KOPT-K1 (cell line): ENCODE measurements around the gene OTUB1.
"Not testable (repeated sequence)": the region's sequence is repeated elsewhere in the genome, so short reads cannot be mapped to it uniquely, and the experiment has no call there.

ENCODE experiments used
- H3K27ac ChIP-seq: fragments of 200-600 bp; sonication (generic); 2 replicates; pipeline ENCODE4 v1.5.1; 2016; ENCODE audit warnings: antibody characterized with exemption, mild to moderate bottlenecking, low read depth, low read length; ENCODE audit not compliant: poor library complexity, severe bottlenecking
- H3K36me3 ChIP-seq: fragments of 200-600 bp; sonication (generic); 2 replicates; pipeline ENCODE4 v1.5.1; 2017; ENCODE audit warnings: antibody characterized with exemption, mild to moderate bottlenecking, low read length, moderate library complexity; ENCODE audit not compliant: insufficient read depth
- H3K9me3 ChIP-seq: fragments of 200-600 bp; sonication (generic); 2 replicates; pipeline ENCODE4 v1.5.1; 2017; ENCODE audit warnings: antibody characterized with exemption, low read length, mild to moderate bottlenecking; ENCODE audit not compliant: insufficient read depth, poor library complexity, severe bottlenecking

Gene OTUB1

GRCh38 chr11:63961608-63962412, 24.4 kb upstream of the OTUB1 start:
- no peaks in the 10 kb centered on the region for H3K9me3 ChIP-seq
- peaks cover 15% of the 10 kb centered on the region for H3K36me3 ChIP-seq
- no peak overlapping the region for H3K27ac ChIP-seq

GRCh38 chr11:63963895-63964294, 22.3 kb upstream of the OTUB1 start:
- not testable (repeated sequence) for H3K27ac ChIP-seq, H3K36me3 ChIP-seq, H3K9me3 ChIP-seq

GRCh38 chr11:63966444-63966843, 19.8 kb upstream of the OTUB1 start:
- no peaks in the 10 kb centered on the region for H3K9me3 ChIP-seq
- no peaks in the 10 kb centered on the region for H3K36me3 ChIP-seq
- no peak overlapping the region for H3K27ac ChIP-seq

GRCh38 chr11:63969461-63969860, 16.8 kb upstream of the OTUB1 start:
- Histone ChIP-seq H3K36me3 (no peaks in the 10 kb centered on the region), H3K27ac (no peak overlapping the region), H3K9me3 (no peaks in the 10 kb centered on the region)

- Histone ChIP-seq H3K36me3 (peaks cover under 1% of the 10 kb centered on the region; the same call in 1 of the 2 replicates), H3K27ac (no peak overlapping the region), H3K9me3 (no peaks in the 10 kb centered on the region)
Measured at GRCh38 chr11:63970902-63971301, 15.3 kb upstream of the OTUB1 start.

GRCh38 chr11:63973912-63974258, 12.4 kb upstream of the OTUB1 start:
- Histone ChIP-seq H3K27ac (peak overlapping the region; percentile 98), H3K36me3 (peaks cover 22% of the 10 kb centered on the region)
- not testable (repeated sequence) for H3K9me3 ChIP-seq

- Histone ChIP-seq H3K27ac (peak within 1 kb of the TSS; percentile 98), H3K36me3 (peaks cover 28% of the 10 kb centered on the region), H3K9me3 (no peaks in the 10 kb centered on the region)
Measured at GRCh38 chr11:63974259-63975143, 11.7 kb upstream of the OTUB1 start, which contains the start of gene COX8A. Gene COX8A (plus strand): TSS chr11:63974620. CDS start chr11:63974681, 61 bp downstream.

GRCh38 chr11:63978551-63979239, 7.5 kb upstream of the OTUB1 start:
- Histone ChIP-seq H3K27ac (no peak overlapping the region), H3K9me3 (no peaks in the 10 kb centered on the region), H3K36me3 (peaks cover 29% of the 10 kb centered on the region)

- Histone ChIP-seq H3K27ac (no peak overlapping the region), H3K9me3 (no peaks in the 10 kb centered on the region), H3K36me3 (peaks cover 29% of the 10 kb centered on the region)
Measured at GRCh38 chr11:63979426-63979825, 6.8 kb upstream of the OTUB1 start.

GRCh38 chr11:63985812-63986155, 454 bp upstream of the OTUB1 start:
- Histone ChIP-seq H3K36me3 (peaks cover 29% of the 10 kb centered on the region), H3K9me3 (no peaks in the 10 kb centered on the region), H3K27ac (peak overlapping the region; percentile 82)

- no peaks in the 10 kb centered on the region for H3K9me3 ChIP-seq
- H3K36me3 ChIP-seq = peaks cover 42% of the 10 kb centered on the region
- H3K27ac ChIP-seq = peak overlapping the region; percentile 82
Measured at GRCh38 chr11:63986932-63987513, 785 bp downstream of the OTUB1 start.

GRCh38 chr11:63991558-63991957, 5.3 kb downstream of the OTUB1 start:
- Histone ChIP-seq H3K36me3 (peaks cover 82% of the 10 kb centered on the region), H3K9me3 (no peaks in the 10 kb centered on the region), H3K27ac (no peak overlapping the region)

- no peak overlapping the region for H3K27ac ChIP-seq
- peaks cover 95% of the 10 kb centered on the region for H3K36me3 ChIP-seq
- H3K9me3 ChIP-seq = no peaks in the 10 kb centered on the region
Measured at GRCh38 chr11:63993100-63993499, 6.9 kb downstream of the OTUB1 start.

GRCh38 chr11:63993993-63994392, 7.8 kb downstream of the OTUB1 start:
- no peak overlapping the region for H3K27ac ChIP-seq
- no peaks in the 10 kb centered on the region for H3K9me3 ChIP-seq
- H3K36me3 ChIP-seq = peaks cover 90% of the 10 kb centered on the region

- Histone ChIP-seq H3K9me3 (no peaks in the 10 kb centered on the region), H3K36me3 (peaks cover 71% of the 10 kb centered on the region), H3K27ac (no peak overlapping the region)
Measured at GRCh38 chr11:63996512-63996911, 10.3 kb downstream of the OTUB1 start.
